Activated CD4-positive, CD25-positive, alpha-beta regulatory T cell (primary cell): Measurements from ENCODE around the gene KCNH1.

Experiments
- DNase-seq, 4 experiments: peaks; one replicate each; lab custom pipeline; 2025; lab: John Stamatoyannopoulos, UW

Gene KCNH1

DNA sequence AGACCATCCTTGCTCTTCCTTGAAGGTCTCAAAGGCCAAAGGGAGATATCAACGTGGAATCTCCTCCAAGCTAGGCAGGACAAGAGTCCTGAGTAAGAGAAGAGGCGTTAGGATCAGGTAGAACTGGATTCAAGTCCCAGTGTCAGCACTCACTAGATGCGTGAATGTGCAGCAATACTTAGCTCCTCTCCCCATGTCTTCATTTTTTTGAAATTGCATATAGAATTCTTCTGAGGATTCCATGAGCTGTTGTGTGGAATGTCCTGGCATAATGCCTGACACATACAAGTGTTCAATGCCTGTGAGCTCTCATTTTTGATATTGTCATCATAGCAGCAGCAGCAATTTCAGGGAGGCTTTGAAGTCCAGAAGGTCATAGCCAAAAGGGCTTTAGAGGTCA is 333.2 kb downstream of the KCNH1 start:
- DNase-seq = no peak

DNA sequence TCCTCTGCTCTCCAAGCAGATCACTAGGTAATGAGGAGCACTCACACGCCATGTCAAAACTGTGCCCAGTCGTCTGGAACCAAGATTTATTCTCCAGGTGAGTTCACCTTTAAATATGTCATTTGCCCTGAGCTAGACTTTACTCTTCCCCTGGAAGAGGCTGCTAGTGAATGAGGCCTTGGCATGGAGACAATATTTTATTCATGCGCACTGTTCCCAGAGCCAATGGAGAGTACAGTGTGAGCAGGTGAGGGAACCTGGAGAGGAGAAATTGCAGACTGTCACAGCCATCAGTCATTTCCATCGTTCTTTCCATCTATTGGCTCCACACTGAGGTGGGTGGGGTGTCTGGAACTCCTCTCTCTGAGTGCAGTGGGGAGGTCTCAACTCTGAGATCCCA is 333.6 kb downstream of the KCNH1 start:
- DNase-seq = no peak

DNA sequence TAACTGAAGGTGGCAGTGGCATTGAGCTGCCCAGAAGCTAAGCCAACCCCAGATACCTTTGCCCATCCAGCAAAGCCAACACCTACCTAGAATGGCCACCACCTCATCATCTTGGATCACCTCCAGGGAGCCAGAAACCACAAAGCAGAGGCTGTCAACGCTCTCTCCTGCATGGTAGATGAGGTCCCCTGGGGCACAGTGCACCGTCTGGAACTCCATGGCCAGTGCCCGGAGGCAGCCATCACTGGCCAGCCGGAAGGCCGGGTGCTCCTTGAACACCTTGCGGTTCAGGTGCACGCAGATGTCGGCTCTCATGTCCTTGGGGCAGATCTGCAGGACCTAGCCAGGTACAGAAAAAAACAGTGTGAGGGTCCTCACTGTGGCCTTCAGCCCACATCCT is 336.5 kb downstream of the KCNH1 start:
- no peak for DNase-seq

DNA sequence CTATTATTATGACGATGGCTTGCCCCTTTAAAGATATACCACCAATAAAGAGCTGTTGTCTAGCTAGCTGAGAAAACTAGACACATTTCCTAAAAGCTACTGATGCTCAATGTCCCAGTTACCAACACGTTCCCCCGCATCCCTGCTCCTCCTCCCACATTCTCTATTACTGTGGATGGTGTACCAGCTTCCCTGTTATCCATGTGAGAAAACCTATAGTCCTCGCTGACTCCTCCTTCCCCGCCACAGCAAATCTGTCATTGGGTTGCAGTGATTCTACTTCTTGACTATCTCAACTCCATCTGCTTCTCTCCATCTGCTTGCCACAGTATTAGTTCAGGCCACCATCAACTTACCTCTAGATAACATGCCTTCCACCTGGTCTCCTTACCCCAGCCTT is 337.5 kb downstream of the KCNH1 start:
- no peak for DNase-seq

DNA sequence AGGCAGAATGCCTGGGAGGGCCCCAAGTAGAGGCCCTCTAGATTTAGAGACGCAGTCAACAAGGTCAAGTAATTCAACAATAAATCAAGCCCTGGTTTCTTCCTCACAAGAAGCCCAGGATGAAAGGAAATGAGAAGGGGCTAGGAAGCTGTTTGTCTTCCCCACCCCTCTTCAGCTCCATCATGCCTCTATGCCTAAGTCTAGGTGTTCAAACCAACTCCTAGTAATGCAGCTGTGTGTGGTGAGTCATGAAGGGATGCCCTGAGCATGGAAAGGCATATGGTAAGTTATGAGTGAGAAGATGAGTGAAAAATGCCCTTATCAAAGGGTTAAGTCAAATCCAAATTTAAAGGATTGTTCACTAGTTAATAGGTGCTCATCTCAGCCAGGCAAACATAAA is 339.5 kb downstream of the KCNH1 start:
- no peak for DNase-seq

DNA sequence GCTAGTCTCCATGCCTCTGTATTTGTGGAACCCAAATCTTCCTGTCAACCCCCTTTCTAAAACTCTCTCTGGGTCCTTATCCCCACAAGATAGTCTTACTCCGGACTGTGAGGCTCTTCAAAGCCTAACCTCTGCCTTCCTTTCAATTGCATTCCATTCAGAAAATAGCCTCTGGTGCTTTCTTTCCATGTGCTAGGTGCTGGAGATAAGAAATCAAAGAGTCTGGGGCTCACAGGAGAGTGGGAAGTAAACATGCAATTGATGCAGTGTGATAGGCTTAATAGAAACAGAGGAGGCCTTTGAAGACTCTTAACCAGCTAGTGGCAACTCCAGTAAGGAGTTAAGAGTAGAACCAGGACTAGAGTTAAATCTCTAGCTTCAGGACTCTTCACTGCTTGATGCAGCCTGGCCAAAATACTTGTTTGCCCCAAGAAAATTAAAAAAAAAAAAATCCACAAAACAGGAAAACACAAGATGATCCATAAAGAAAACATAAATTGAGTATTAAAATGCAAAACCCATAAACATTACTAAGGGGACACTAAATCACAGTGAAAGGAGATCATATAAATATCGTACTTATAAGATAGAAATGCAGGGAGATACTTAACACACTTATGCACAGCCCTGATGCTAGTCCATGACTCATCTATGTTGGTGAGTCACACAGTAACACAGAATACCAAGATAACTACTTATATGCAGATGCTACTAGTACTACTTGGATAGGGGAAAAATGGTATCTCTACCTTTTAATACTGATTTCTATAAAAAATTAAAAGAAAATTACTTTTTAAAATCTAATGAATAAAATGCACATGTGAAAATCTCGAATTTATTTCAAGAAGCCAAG is 341.5 kb downstream of the KCNH1 start:
- DNase-seq = no peak

DNA sequence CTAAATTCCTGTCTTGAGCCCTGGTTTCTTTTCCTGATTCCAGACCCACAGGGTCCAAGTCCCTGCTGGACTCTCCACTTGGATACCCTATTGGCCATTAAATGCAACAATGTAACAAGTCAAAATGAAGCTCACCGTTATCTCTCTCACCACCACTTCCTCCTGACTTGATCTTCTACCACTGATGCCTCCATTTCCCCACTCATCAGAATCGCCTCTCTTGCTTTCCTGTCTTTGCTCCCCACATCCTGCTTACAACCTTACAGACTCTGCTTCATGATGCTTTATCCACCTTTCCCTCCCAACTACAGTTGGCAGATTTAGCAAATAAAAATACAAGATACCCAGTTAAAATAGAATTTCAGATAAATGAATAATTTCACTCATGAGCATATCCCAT is 343.8 kb downstream of the KCNH1 start:
- no peak for DNase-seq

DNA sequence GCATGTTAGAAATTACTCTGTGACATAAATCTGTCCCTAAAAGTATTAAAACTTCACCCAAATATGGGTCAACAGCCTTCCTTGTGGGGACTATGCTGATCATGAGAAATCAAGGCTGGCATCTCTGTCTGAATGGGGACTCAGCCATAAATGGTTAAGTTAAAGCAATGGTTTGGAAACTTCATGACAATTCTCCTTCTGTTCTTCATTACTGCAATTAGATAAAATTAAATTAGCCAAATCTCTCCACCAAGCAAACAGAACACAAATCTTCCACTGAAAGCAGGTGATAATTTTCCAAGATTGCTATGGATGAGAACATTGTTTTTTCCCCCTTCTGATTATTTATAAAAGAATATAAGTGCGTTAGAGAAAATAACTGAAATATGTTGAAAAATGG is 346.1 kb downstream of the KCNH1 start:
- no peak for DNase-seq

DNA sequence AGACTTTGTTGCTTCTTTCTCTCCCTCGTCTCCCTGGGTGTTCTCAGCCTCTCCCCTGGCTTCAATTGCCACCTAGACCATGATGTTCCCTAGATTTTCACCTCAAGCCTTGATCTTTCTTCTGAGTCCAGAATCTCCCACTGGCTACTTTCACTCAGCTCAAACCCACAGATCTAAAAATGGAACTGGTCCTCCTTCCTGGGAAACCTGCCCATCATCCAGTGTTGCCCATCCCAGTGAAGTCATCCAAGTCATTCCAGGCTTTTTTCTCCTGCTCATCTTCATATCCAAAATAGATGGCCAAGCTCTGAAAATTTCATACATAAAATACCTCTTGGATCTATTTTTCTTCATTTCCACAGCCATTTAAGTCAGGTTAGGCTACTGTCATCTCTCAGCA is 347.4 kb downstream of the KCNH1 start:
- DNase-seq = no peak

DNA sequence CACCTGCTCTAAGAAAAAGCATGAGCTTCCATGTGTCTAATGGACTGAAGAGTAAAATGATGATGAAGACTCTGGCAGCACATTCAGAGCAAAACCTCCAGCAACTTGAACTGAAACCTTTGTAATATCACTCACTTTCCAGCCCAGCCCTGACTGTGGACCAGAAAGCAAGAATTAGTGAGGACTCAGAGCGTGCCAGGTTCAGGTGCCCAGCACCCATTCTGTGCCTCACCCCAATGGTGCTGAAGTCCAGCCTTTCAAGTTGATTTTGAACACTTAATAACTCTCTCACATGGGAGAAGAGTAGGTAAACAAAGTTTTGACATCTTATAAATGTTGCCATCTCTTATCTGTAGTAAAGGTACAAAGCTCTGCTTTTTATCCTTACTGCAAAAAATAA is 350.0 kb downstream of the KCNH1 start:
- no peak for DNase-seq

DNA sequence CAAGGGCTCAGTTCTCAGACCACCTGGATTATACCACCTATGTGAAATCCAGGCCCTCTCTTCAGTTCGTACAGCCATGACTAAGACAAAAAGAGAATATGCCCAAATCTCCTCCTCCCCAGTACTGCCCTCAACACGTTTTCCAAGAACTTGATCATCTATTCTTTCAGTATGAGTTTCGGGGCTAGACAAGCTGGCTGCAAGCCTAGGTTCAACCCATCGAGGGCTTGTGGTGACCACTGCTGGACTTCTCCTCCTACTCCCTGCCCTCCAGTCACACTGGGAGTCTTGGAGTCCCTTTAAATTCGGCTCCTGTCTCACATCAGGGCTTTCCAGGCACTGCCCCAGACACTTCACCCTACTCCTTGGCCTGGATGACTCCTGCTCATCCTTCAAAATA is 352.3 kb downstream of the KCNH1 start:
- no peak for DNase-seq

DNA sequence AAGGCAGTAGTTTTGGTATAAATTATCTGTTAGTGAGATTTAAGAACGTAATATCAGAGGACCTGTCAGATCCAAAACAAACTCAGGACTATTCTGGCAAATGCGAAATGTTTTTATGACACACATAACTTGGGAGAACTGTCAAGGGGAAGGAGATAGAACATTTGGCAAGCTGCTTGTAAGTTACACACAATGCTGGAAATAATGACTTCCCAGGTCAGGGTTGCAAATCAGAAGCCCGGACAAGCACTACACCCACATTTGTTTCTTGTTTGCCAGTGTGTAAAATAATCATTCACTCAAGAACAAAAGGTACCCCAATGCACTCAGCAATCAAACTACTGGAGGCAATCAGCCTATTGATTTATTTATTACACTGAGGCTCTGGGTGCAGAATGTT is 354.7 kb downstream of the KCNH1 start:
- DNase-seq = no peak

DNA sequence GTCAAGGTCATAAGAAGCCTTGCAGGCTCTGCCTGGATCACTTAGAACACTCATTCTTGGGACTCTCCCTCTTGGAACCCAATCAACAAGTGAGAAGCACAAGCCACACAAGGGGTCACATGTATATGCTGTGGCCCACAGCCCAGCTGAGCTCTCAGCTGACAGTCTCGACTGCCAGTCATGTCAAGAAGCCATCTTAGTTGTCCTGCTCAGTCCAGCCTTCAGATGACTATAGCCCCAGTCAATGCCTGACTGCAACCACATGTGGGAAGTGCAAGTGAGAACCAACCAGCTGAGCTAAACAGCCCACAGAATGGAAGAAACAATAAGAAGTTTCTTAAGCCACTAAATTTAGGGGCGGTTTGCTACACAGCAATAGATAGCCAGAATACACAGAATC is 356.0 kb downstream of the KCNH1 start:
- no peak for DNase-seq

DNA sequence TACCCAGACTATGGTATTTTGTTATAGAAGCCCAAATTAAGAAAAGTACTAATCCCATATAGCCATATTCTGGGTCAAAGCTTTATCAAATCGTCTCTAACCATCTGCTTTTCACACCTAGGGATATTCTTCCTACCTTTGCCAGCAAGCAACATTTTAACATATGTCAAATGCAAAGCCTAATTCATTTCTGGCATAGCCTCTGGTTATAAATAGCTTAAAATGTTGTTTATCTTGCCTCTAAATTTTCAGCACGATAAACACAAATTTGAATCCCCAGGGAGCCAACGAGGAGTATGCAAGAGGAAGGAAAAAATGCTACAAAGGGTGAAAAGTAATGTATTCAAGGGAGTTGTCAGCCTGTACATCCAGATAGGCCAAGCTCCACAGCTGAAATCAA is 357.2 kb downstream of the KCNH1 start:
- DNase-seq = no peak

DNA sequence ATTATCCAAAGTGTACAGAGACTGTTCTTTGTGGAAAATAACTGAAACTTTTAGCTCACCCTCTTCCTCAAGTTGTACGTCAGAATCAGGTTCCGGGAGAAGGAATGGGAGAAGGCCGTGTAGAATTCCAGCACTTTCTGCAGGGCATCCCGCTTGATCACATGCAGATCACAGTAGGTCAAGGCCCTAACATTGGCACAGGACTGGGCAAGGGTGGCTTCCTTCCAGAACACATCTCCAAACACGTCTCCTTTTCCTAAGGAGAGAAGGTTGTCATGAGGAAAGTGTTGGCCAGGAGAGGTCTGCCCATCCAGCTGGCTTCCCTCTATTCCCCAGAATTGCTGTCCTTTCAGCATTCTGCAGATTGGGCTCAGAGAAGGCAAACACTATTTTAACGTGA is 358.7 kb downstream of the KCNH1 start:
- no peak for DNase-seq

DNA sequence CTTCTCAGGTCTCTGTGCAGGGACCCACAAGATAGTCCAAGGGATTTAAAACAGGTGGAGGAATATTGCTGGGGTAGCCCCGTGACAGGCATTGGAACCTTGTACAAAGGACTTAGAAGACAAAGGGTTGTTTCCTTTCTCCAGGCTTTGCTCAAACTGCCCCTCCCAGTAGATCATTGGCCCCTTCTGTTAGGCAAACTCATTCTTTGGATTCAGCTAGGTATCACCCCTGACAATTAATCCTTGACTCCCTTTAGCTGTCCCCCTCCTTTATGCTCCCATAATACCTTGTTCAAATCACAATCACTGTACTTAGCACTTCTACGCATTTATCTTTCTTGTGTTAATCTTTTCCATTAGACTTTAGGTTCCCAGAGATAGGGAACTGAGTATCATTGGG is 360.5 kb downstream of the KCNH1 start:
- DNase-seq = no peak

DNA sequence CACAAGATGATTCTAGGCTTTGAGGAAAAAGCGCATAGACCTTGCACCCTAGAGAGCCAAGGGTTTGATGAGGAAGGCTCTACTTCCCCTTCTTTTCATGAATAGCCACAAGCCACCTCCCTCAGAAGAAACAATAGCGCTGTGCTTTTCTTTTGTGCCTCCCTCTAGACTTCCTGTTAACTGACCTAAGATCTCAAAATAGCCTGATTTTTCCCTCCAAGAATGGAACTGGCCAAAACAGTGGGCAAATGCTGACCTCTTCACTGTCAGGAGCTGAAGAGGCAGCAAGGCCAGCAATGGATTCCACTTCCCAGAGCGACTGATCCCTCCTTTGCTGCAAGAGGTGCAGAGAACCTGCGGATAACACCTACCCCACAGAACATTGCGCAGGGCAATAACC is 362.8 kb downstream of the KCNH1 start:
- no peak for DNase-seq

DNA sequence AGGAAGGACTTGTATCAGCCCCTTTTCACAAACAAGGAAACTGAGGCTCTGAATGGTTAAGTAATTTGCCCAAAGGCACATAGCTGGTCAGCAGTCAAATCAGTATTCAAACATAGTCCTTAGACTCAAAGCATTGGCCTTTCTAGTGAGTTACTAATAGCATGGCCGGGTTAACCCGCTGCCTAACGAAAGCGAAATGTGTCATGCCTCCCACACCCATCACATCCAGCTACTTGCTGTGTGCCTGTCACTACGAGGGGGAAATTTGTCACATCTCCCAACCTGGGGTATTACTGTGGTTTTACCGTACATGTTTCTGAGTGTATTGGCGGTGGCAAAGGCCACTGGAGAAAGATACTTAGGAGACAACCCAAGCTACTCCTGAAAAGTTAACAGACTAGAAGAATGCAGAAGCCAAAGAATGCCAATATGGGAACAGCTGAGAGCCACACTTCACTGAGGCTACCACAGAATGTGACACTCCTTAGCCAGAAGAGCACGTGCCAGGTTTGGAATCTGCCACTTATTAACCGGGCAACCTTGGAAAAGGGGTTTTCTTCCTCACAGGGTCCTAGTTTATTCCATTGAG is 363.5 kb downstream of the KCNH1 start:
- no peak for DNase-seq

DNA sequence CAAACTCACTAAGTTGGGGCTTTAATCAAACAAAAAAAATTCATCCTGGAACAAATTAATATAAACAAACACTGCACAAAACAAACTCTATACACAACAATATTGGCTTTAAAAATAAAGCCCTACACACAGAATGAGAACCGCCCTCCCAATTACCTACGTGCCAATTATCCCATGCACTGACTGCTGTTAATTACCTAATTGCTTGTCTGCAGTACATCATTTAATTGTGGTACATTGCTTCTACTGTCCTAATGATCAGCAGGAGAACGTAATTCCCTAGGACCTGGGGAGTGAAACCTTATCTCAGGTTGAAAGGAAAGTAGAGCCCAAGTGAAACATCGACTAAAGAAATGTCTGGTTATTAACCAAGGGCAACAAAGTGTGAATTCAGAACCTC is 364.5 kb downstream of the KCNH1 start:
- DNase-seq = no peak

DNA sequence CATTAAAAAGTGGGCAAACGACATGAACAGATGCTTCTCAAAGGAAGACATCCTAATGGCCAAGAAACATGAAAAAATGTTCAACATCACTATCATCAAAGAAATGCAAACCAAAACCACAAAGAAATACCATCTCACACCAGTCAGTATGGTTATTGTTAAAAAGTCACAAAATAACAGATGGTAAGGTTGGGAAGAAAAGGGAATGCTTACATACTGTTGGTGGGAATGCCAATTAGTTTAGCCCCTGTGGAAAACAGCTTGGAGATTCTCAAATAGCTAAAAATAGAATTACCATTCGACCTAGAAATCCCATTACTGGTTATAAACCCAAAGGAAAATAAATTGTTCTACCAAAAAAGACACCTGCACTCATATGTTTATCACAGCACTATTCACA is 369.4 kb downstream of the KCNH1 start:
- no peak for DNase-seq

DNA sequence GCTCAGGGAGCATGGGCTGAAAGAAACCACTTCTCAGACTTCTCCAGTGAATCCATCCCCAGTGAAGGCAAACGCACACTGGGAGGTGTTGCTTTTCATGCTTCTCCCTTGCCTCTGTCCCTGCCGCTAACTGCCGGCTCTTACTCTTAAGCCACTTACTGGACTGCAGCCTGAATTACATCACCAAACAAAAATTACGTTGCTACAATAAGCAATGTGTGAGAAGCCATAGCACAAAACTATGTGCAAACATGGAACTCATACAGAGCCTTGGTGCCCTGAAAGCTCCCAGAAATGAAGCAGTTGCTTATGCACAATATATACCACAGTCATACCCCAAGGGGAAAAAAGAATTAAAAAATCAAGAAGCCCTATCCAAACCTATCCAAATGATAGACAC is 375.2 kb downstream of the KCNH1 start:
- no peak for DNase-seq

DNA sequence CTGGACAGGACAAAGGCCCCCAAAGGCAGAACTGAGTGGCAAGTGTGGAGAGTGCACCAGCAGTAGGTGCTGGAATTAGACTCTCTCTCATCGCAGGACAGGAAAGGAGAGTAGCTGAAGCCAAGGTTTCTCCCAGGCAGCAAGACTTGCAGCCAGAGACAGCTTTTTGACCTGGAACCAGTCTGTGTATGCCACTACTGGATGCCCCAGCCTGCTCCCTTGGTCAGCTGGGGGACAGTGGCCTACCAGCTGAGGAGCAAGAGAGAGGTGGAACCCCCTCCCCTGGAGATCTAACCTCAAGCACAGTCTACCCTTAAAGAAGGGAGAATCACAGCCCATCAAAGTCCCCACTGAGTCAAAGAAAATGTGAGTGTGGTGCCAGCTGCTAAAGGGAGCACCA is 375.7 kb downstream of the KCNH1 start:
- no peak for DNase-seq

DNA sequence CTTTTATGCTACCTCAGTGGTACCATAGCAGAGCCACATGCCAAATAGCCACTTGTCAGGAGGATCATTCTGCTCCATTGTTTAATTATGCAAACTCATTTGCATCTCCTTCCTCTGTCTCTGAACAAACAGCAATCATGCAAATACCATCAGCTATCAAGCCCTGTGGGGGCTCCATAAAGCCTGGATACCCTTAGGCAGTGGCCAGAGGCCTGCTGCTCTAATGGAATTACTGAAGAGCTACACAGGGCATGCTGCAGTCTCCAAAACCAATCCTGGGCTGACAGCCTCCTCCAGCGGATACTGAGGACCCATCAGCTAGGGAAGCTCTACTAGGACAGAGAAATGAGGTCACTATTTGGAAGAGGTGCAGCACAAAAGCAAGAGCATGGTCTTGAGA is 376.3 kb downstream of the KCNH1 start:
- DNase-seq = no peak
